ENCODE measurements around the gene MRPS23.

GRCh38 chr17:57838857-57839570 is 10.8 kb downstream of the MRPS23 start:
- no peak for TF ChIP-seq CTCF (IDR thresholded peaks at IDR 0.05 in 4 of 5, conservative IDR thresholded peaks at IDR 0.05 in 1 of 5)
- no peak for TF ChIP-seq POLR2A (IDR thresholded peaks at IDR 0.05)
